HL-60/S4 (cell line): ENCODE measurements around the gene C19orf81.

Experiments used
- in situ Hi-C: fragments of 300-500 bp; cut with MboI; formaldehyde crosslinking; loops from 2 replicates; pipeline ENCODE4 v1.14.3; 2022; ENCODE audit warnings: low sequenced_read_pairs

Gene C19orf81

DNA sequence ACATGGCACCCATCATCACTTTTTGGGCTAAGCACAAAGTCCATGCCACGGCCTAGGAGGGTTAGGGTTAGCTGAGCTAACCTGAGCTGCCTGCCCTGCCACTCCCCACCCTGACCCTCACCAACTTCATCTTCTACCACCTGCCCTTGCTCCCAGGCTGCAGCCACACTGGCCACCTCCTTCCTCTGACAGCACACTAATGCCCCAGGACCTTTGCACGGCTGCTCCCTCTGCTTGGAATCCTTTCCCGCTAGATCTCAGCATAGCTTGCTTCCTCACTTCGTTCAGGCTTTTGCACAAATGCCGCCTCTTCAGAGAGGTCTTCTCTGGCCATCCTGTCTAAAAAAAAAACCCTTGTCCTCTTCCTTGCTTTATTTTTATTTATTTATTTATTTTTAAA lies 57.1 kb downstream of the C19orf81 start:
- in situ Hi-C loops = no loop called here

DNA sequence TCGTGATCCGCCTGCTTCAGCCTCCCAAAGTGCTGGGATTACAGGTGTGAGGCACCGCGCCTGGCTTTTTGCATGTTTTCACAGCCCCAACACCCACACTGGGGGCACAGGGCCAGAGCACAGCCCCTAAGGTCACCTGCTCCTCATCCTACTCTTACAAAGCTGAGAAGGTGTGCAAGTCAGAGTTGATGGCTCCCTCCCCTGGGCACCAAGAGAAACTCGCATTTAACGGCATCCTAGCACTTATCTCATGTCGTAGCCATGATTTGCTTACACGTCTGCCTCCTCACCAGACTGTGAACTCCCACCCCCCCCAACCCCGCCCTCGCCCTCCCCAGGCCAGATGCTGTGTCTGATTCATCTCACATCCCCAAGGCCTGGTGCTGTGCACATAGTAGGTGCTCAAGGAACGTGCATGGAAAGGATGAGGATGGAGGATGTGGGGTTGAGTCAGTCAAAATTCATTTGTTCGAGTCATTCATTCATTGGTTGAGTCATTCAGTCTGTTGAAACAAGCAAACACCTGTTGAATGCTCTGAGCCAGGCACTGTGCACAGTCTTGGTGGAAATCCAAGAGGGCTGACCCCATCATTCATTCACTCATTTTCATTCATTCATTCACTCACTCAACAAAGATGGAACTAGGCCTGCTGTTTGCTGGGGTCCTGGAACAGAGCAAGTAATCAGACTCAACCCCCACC lies 59.1 kb downstream of the C19orf81 start:
- in situ Hi-C loops = no loop called here
